Right renal cortex interstitium (tissue), 3 donors: ENCODE data around the gene SLC25A29. TPM values are rescaled to one million over a fixed set of nuclear protein-coding genes. Genes with fewer than 3 reads are reported as not detected.
"Not testable (repeated sequence)": the region's sequence is repeated elsewhere in the genome, so short reads cannot be mapped to it uniquely, and the experiment has no call there.

Source experiments
- DNase-seq, 3 donors: peaks; one replicate each; pipeline ENCODE4 v3.0.0-alpha.2; 2013; ENCODE audit warnings: low read depth in 3 of 3, low spot score in 2 of 3
- polyA plus RNA-seq, 3 donors: library from polyadenylated mRNA; unstranded; fragments of 120-200 nt; gene quantifications; one replicate each; pipeline ENCODE4 v1.2.1, GENCODE V29; 2013; ENCODE audit not compliant: insufficient read length in 3 of 3

Gene SLC25A29
- polyA plus RNA-seq, 3 donors = 32.6 to 41.9 (median 34.2) TPM

DNA sequence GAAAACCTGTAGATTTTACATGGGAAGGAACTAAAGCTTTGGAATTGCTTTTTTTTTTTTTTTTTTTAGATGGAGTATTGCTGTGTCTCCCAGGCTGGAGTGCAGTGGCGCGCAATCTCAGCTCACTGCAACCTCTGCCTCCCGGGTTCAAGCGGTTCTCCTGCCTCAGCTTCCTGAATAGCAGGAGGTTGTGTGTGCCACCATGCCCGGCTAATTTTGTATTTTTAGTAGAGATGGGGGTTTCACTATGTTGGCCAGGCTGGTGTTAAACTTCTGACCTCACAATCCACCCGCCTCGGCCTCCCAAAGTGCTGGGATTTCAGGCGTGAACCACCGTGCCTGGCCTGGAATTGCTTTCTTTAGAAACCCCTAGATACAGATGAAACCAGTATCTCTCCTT, 22.8 kb downstream of the SLC25A29 start:
- not testable (repeated sequence) for DNase-seq

DNA sequence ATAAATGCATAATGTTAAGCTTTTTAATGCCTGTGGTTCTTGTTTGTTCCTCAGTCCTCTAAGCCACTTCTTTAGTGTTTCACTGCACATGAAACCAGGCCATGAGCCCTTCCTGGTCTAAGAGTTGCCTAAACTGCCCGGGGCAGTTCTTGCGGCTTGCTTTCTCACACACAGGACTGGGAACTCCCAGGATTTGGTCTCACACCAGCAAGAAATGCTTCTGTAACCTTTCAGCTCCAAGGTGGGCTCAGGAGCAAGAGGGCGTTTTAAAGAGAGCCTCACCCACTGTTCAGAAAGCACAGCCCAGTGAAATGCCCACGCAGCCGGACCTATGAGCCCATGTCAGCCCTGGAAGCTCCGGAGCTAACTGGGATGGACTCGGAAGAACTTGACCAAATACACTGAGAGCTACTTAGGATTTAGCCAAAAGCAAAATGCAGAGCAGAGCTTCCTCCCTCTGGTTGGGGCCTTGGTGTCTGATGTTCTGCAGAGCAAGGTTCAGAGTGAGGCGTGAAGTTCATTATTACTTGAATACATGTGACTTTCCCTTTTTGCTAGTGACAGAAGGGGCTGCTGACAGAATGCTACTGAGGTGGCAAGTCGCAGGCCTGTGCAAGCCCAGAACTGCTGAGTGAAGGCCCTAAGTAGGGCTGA, 23.4 kb downstream of the SLC25A29 start:
- no peak for DNase-seq

DNA sequence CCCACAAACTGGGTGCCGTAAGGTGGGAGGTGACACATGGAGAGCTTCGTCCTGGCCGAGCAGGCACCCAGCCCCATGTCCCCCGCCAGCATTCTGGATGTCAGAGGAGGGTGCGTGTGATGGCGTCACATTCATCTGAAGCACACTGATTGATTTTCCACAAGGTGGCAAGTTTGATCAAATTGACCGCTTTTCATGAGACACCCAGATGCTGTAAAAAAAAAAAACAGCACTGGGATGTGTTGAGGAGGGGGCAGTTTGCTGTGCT, 24.2 kb downstream of the SLC25A29 start:
- DNase-seq = no peak

- no peak for DNase-seq
Measured at GRCh38 chr14:100281286-100282082, 24.8 kb downstream of the SLC25A29 start.

DNA sequence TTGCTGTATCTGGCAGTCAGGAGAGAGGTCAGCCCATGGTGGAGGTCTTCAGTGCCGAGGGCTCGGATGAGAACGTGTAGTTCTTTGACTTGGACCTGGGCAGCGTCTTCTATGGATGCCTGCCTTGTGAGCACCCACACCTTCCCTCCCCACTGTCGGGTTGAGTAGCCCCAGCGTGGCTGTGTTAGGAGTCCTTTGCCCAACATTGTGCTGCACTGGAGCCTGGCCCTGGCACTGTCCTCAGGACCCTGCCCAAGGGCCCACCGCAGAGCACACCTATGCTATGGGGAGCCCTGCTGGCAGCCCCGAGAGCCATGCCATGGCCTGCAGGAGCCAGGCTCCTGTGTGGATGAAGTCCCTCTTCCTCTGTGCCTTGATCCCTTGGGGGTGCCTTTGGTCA, 26.7 kb downstream of the SLC25A29 start:
- DNase-seq = no peak

- no peak for DNase-seq
Measured at GRCh38 chr14:100279133-100279532, 27.1 kb downstream of the SLC25A29 start.

GRCh38 chr14:100278702-100279101, 27.5 kb downstream of the SLC25A29 start:
- no peak for DNase-seq

DNA sequence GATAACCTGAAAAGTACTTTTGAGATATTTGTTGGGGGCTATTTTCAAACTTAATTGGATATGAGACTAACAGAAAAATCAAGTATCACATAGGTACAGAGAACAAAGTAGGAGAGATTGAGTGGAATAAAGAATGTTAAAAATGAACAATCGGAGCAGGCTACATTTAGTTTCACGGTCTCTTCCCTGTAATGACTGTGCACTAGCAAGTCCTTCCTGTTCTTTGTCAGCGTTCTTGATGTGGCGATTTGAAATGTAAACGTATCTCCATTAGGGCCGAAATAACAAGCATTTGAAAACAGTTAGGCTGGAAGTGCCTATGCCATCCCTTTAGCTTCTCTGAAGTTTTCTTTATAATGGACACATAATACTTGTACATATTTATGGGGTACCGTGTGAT, 31.0 kb downstream of the SLC25A29 start:
- no peak for DNase-seq

DNA sequence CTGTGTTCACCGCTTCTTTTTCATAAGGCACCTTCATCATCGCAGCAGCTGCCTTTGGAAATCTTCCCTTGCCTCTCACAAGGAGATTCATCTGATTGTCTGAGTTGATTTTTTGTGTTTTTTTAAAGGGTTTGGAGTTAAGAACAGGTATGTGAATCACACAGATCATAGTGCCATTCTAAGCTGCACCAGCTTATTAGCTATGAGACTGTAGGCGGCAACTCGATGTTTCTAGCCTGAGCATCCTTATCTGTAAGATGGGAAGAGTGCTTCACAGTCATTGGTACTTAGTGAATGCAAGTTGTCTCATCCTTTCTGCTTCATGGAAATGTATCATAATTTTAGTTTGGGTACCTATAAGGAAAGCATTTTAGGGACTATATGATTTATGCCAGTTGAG, 32.0 kb downstream of the SLC25A29 start:
- DNase-seq = no peak

DNA sequence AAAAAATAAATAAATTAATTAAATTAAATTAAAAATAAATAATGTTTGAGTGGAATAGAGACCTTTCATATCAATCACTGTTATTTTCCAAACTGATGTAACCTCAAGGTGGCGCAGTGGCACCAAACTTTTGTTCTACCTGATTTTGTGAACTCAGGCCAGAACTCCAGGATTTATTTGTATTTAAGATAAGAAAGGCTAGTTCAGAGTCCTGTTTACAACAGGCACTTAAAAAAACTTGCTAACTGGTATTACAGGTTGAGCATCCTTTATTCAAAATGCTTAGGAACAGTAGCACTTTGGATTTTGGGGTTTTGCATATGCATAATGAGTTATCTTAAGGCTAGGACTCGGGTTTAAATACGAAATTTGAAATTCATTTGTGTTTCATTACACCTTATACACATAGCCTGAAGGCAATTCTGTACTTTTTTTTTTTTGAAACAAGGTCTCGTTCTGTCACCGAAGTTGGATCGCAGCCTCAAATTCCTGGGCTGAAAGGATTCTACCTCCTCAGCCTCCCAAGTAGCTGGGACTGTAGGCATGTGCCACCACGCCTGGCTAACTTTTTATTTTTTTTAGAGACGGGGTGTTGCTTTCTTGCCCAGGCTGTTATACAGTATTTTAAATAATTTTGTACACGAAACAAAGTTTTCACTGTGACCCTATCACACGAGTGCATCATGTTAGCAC, 34.9 kb downstream of the SLC25A29 start:
- no peak for DNase-seq

- DNase-seq = no peak
Measured at GRCh38 chr14:100268591-100269207, 37.5 kb downstream of the SLC25A29 start.

DNA sequence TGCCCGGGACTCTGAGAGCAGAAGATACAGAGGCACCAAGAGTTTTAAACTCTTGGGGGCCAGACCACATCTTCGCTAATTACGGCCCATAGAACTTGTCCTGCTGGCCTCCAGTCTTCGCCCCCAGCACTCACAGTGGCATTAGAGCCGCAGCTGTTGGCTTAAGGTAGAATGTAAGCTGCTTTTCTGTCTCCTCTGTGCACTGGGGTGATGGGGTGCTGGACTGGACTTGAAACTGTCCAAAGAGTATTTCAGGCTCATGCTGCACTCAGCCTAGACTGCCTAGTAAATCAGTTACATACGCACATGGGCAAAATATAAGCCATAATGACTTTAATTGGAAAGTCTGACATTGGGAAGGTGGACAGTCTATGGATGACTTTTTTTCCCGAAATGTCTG, 38.3 kb downstream of the SLC25A29 start:
- DNase-seq = no peak

GRCh38 chr14:100263141-100263540, 43.1 kb downstream of the SLC25A29 start:
- DNase-seq = no peak

DNA sequence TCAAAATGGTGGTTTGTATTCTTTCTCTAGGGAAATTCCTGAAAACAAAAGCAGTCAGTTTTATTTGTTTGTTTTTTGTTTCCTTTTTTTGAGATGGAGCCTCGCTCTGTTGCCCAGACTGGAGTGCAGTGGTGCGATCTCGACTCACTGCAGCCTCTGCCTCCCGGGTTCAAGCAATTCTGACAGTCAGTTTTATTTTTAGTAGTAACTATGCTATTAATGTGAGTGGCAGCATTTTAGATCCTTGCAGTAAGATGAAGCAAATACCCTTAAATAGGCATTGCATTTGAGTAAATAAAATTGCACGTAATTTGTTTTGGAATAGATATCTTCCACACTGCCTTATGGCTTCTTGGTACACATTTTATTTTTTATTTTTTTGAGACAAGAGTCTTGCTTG, 43.7 kb downstream of the SLC25A29 start:
- no peak for DNase-seq

DNA sequence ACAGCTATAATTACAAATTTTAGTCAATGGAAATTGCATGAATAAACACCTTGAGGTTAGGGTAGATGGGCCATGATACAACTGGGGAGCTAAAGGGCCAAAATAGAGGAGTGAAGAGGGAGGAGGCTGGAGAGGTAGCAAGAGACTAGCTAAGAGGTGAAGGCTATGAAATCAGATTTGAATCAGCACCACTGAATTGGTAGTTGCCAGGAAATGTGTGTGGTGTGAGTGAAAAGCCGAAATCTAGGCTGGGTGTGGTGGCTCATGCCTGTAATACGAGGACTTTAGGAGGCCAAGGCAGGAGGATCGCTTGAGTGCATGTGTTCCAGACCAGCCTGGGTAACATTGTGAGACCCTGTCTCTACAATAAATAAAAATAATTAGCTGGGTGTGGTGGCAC, 44.6 kb downstream of the SLC25A29 start:
- no peak for DNase-seq

GRCh38 chr14:100256339-100256895, 49.8 kb downstream of the SLC25A29 start:
- DNase-seq = no peak

- no peak for DNase-seq
Measured at GRCh38 chr14:100252684-100253083, 53.6 kb downstream of the SLC25A29 start.

DNA sequence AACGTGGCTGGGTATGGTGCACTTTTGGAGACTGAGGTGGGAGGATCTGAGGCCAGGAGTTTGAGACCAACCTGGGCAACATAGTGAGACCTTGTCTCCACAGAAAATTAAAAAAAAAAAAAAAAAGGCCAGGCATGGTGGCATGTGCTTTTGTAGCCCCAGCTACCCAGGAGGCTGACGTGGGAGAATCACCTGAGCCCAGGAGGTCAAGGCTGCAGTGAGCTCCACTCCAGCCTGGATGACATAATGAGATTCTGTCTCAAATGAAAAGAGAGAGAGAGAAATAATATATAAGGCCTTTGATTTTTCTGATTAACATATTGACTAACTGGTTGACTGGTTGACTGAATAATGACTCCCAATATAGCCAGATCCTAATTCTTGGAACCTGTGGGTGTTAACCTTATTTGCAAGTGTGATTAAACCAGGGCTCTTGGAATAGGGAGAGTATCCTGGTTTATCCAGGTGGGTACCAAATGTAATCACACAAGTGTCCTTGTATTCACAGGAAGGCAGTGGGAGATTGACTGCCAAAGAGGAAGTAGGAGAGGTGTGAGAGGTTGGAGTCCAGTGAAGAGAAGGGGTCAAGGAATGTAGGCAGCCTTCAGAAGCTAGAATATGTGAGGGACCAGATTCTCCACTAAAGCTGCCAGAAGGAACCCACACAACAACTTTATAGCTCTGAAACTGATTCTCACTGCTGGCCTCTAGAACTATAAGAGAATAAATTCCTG, 55.3 kb downstream of the SLC25A29 start:
- DNase-seq = no peak

- no peak for DNase-seq
Measured at GRCh38 chr14:100246809-100247428, 59.3 kb downstream of the SLC25A29 start.

- DNase-seq = no peak
Measured at GRCh38 chr14:100243020-100243419, 63.2 kb downstream of the SLC25A29 start.
